Measurements from ENCODE around the gene CXorf65.

DNA sequence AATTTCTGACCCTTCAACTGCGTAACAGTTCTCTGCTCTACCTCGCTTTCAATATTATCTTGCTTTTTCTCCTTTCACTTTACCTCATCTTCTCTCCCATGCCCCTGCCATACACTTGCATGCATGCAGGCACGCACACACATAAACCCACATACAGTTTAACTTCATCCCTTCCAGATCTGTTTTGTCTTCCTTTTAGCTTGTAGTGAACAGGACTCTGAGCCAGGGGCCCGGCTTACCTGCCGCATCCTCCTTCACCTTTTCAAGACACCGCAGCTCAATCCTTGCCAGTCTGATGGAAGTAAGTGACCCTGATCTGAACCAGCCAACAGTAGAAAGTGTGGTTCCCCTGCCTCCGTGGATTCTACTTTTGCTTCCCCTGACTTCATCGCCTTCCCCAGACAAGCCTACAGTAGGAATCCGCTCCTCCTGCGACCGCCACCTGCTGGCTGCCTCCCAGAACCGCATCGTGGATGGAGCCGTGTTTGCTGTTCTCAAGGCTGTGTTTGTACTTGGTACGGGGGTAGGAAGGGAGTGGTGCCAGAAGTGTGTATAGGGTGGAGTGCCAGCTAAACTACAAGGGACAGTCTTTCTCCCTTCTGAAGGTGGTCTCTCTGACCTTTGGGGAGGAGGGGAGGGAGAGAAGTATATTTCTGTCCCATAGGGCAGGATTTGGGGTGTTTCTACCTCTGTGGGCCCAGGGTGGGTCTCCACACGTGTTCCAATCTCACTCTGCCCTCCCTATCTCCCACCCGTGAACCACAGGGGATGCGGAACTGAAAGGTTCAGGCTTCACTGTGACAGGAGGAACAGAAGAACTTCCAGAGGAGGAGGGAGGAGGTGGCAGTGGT, 22.6 kb upstream of the CXorf65 start:
- no peak for TF ChIP-seq GATA2 (IDR thresholded peaks at IDR 0.05; ENCODE audit: low read depth, low read length)
- no peak for TF ChIP-seq GATA3 (IDR thresholded peaks at IDR 0.05; ENCODE audit: low read depth, low read length)
